ENCODE data around the gene EDAR.

Gene EDAR

DNA sequence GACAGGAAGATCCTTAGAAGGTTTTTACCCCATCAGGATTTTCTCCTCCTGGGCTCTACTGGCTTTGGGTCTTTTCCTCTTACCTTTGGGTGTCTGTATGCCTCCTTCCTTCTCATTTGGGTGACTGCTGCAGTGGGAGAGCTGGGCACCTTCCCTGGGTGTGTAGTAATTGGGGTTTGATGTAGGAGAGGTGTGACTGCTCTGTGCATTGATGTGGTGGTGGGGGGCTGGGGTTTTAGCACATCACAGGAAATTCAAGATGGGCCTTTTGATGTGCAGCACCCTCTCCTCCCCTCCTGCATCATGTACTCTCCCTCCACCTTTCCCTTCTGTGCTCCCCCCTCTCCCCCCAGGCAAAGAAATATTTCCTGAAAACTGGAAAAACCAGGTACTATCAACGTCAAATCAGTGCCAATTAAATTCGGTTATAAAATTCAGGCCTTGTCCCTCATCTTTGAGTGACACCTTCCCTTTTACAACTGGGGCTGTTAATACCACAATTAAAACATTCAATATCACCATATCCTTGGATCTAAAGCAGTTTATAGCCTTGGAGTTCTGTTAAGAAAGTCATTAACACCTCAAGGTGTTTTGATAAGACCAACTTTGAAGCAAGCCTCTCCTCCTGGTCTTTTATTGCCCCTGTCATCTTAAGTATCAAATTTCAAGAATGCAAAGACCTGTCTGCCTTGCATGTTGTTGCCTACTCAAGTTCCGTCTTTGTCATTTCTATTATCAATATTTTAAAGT, 23.3 kb downstream of the EDAR start:
- peak; percentile 59 for DNase-seq

DNA sequence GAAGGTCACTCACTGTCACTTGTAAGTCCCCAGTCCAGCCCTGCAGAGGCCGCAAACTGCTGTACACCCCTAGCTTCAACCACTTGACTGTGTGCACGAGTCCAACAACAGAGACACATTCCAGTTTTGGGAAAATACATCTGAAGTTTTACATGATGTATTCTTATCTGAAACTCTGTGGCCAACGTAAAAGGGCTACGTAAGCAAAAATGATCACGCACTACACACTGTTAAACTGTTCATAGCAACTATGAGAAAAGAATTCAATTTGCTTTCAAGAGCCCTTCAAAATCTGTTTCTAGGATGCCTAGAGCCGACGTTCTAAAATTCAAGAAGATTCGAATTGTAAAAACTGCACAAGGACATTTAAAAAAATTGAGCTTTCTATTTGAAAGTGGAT, 26.0 kb downstream of the EDAR start:
- no peak for DNase-seq

DNA sequence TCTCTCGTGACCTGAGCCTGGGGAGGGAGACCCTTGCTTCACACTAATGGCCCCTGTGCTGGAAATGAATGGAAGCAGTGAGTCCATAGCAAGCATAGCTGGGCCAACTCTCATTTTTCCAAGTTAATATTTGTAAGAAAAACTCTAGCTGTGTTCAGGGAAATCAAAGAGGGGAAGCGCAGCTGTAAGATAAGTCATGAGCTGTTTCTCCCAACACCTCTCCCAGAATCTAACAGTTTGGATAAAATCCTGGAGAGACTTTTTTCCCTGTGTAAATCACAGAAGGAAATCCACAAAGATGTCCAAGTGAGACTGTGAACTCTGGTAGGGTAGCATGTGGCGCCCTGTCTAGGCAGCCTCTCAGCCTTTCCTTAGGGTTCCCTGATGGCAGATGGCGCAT, 27.2 kb downstream of the EDAR start:
- DNase-seq = no peak

DNA sequence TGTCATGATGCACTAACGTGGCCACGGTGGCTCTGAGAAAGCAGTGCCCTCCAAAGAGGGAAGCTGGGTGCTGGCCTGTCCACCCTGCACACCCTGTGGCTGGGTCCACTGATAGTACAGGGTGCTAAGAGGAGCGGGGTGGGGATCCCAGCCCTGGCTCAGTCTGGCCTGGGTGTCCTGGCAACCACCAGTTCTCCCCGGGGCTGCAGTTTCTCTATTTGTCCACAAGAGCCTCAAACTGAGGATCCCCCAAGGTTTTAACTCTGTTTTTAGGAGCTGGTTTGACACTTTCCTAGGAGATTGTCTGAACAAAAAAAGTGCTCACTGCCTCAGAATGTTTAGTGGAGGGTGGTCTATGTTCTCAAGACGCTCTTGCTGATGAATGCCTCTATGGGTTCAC, 29.0 kb downstream of the EDAR start:
- no peak for DNase-seq

DNA sequence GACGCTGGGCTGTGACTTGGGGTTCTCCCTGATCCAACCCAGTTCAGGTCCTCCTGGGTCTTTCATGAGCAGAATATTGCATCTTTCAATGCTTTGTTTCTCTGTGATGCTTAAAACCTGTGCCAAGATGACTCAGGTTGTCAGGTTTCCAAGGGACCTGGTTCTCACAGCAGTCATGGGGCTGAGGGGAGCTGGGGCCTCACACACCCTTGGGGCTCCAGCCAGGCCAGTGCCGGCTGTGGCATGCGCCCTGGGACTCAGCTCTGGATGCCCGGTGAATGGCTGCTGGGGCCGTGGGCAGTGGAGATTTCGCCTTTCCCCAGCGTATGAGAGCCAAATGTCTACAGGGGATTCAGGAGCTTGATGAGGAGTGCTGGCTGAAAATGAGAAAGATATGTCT, 29.6 kb downstream of the EDAR start:
- no peak for DNase-seq

DNA sequence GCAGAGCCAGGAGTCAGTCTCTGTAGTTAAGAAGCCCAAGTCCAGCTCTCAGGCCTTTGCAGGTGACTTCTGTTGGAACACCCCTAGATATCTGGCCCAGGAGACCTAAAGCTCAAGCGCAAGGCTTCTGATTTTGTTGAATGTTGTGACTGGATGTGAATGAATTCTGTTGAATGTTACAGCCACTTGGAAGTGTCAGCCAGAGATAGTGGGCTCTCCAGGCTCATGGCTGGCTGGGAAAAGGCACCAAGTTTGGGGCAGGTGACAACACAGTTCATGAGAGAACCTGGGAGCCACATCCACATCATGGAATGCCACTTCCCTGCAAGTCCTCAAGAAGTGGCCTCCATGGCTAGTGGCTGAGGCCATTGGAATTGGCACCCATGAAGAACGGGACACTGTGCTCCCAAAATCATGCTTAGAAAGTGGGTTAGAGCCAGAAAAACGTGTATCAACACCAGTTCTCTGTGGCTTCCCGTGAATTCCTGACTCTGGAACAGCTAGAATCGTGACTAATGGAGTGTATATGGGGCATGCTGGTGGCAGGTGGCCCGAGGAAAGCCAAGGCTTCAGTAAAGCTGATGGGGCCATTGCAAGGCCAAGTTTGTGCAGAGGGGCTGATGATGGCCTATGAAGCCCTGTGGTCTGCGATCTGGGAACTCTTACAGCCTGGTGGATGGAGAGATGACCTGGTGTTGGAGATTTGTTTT, 30.2 kb downstream of the EDAR start:
- DNase-seq = no peak

DNA sequence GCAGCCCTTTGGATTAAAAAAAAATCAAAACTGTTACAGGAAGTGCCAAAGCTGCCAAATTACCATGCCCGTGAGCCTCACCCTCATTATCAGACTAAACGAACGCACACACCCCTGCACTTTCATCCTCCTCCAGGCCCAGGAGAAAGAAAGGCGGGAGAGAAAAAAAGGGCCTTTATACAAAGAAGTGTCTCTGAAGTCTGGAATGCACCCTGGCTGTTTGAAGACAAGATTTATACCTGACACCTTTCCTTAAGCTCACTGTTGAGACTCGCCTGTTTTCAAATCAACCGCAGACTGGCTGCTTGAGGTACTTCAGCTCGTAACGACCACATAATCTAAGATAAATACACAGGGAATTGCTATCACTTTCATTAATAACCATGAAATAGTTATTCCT, 31.0 kb downstream of the EDAR start:
- DNase-seq = peak; percentile 9

DNA sequence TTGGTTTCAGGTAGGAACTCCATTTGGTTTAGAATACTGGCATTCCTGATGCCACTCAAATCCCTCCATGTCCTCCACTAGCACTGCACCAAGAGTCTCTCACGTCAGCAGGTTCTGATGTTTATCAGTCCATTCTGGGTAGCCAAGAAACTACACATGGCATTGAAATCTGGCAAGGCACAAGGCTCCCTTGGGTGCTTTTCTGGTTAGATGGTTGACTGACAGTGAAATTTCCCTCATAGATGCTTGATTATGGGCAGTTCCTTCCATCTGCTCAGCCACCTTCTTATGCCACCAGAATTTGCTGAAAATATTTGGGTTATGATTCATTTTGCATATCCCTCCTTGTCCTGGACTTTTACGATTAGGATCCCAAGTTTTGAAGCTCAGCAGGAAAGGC, 32.6 kb downstream of the EDAR start:
- DNase-seq = no peak

DNA sequence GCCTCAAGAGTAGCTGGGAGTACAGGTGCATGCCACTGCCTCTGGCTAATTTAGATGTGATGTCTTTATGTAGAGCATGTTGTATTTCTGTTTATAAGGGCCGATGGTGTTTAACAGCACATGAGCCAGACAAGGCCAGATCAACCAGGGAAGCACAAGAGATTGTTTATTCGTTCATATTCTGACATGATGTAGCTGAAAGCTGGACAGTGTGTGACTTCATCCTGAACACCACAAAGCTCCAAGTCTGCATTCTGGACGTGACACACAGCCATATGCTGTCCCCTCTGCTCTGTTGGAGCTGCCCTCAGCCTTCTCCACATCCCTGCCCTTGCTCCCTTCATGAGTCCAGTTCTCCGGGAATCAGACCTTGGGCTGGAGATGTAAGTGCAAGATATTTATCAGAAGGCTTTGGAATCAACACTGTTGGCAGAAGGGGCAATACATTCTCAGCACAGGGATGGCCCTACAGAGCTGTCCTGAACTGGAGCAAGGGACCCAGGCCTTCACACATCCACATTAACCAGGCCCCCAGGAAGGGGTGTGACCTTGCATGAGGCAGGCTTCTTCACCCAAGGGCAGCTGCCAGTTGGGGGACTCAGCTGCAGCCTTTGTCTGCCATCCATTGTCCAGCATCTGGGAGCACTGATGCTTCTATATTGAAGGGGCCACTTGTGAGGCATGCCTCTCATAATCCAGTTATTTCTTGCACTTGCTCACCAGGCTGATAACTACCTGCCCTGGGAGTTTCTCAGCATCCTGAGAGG, 38.5 kb downstream of the EDAR start:
- DNase-seq = no peak

DNA sequence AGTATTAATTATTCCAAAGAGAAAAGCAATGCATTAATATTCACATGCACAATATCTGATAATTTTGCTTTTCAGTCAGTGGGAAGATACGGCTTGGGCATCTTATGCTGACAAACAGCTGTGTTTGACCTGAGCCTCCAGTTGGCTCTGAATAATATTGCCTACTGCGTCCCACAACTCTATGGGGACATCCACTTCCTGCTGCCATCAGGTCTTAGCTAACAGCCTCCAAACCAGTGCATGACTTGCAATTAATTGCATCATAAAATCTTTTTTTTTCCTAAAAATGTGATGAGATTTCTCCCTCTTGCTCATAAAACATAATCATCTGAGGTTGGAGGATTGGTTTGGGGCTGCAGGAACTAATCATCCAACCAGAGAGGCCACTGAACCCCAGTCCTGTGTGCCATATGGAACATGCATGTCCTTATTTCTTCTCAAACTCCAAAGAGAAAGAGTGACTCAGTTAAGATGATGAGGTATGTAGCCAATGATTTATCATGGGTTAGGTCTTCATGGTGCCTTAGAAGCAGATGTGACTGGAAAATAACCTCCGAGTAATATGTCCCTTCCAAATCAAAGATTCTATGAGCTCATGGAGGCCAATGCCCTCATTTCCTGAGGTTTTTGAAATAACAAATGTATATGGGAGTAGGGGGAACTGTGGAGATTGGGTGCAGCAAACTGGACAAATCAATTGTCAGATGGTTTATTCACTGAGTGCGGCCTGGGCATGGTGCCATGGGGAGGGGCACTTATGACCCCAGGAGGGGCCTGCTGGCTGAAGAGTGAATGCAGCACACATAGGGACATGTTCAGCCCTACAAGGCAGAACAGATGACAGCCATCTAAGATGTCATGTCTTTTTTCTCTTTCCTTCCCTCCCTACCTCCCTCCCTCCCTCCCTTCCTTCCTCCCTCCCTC, 39.4 kb downstream of the EDAR start:
- DNase-seq = no peak

DNA sequence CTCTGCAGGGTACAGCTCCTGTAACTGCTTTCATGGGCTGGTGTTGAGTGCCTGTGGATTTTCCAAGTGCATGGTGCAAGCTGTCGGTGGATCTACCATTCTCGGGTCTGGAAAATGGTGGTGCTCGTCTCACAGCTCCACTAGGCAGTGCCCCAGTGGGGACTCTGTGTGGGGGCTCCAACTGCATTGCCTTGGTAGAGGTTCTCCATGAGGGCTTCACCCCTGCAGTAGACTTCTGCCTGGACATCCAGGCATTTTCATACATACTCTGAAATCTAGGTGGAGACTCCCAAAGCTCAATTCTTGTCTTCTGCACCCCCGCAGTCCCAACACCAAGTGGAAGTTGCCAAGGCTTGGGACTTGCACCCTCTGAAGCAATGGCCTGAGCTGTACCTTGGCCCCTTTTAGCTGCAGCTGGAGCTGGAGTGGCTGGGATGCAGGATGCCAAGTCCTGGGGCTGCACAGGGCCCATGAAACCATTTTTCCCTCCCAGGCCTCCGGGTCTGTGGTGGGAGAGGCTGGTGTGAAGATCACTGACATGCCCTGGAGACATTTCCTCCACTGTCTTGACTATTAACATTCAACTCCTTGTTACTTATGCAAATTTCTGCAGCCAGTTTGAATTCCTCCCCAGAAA, 41.6 kb downstream of the EDAR start:
- no peak for DNase-seq

DNA sequence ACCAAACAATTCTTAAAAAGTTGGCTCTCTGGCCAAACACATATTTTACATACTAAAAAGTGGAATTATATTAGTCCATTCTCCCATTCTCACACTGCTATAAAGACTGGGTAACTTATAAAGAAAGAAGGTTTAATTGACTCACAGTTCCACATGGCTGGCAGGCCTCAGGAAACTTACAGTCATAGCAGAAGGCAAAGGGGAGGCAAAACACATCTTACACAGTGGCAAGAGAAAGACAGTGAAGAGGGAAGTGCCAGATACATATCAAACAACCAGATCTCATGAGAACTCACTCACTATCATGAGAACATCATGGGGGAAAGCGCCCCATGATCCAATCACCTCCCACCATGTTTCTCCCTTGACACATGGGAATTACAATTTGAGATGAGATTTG, 42.6 kb downstream of the EDAR start:
- DNase-seq = no peak

DNA sequence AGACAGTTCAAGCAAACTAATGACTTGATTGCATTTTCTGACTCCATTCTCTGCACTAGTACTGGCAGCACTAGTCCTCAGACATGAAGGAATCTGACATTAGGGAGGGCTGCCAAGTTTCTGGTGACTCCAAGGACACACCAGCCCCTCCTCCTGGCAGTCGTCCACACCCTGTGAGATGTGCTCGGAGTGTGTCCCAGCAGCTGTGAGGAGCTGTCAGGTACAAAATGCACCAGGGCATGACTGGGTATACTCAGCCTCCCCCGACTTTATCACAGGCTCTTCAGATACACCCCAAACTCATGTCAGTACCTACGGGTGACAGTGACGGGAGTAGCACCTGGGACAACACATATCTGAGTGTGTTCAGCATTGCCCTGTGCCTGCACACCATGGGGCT, 43.1 kb downstream of the EDAR start:
- no peak for DNase-seq

DNA sequence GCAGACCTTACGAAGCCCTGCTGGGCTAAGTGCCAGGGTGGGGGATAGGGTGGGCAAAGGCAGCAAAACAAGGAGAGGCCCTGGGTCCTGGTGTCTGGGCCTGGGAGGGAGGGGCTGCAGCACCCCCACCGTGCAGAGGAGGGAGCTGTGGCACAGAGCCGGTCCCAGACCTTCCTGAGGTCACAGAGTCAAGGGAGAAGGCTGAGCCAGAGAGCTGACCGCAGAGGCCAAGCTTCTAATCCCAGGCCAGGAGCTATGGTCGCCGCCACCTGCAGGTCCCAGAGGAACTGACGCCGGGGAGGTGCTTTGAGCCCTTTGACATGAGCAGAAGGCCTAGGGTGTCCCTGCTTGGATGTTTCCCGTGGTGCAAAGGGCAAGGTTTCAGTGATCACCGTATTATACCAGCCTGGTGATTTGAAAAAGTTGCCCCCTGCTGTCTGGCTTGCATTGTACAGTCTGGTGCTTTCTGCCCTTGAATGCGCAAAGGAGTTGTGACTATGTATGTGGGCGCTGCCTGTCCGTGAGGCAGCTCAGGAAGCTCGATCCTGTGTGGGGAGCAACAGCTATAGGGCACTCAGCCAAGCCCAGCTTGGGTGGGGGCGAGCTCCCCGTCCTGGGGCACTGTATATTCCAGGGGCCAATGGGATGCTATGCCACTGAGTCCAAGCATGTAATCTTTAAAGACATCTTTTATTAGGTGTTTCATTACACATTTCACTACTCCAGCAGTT, 44.3 kb downstream of the EDAR start:
- DNase-seq = no peak

DNA sequence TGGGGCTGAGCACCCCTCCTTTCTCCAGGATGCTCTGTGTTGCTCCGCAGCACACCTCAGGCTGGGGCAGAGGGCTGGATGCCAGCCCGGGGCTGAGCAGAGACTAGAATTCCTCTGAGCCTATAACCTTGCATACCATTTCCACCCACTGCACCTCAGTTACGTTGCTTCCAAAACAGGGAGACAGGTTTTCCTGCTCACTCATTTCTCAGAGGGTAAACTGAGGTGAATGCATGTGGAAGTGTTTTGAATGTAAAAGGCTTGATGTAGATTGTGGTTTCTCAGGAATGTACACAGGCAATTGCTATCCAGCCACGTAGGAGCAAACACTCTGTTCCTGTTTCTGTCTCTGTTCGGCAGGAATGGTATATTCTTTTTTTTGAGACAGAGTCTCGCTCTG, 45.3 kb downstream of the EDAR start:
- DNase-seq = no peak

DNA sequence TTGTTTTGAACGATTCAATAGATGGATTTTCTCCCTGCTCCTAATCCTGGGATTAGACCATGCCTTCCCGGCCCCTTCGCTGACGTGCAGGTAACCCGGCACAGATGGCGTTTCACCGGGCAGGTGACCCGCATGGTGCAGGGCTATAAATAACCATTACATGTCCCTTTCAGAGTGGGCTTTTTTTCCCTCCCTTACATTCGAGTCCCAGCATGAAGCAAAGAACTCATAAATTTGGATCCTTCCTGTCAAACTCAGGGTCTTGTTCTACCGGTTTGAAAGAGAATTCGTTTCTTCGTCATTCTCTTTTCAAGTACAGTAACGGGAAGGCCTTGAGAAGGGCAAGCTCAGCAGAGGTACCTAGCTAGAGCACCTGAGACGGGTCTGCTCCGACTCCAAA, 46.1 kb downstream of the EDAR start:
- DNase-seq = no peak

DNA sequence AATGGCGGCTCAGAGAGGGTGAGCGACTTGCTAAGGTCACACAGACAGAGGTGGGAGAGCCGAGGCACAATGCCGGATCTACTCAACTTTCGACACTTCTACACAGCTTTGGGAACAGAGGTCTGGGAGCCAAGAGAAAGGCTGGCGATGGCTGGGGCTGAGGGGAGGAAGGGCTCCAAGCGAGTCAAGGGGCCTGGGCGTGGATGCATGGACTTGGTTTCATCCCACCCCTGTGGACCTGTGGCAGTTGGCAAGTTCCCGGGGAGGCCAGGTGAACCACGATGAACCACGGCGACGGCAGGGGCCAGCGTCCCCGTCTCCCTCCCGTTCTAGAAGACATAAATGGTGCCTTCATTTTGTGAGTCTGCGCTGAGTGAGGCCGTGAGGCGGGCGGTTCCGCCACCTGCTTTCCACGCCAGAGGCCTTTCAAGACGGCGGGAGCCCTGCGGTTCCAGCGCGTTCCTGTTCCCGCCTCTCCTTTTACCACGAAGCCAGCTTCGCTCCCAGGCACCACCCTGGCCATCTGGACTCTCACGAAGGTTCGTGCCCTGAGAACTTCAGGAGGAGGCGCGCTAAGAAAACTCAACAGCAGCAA, 46.7 kb downstream of the EDAR start:
- DNase-seq = no peak

DNA sequence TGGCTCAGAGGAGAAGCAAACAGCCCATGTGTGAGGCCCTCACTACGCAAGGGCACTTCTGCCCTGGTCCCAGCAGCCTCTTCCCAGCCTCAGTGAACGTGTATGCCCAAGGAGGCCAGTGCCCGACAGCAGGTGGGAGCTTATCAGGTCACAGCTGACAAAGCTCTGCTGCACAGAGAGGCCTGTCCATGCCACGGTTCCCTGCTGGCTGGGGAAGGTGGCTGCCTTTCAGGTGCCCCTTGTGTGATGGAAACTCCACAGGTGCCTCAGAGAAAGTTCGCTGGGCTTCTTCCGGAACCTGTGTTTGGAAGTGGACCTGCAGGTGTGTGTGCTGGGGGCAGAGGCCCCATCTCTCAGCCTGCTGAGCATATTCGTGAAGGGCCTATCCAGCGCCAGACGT, 47.3 kb downstream of the EDAR start:
- no peak for DNase-seq

DNA sequence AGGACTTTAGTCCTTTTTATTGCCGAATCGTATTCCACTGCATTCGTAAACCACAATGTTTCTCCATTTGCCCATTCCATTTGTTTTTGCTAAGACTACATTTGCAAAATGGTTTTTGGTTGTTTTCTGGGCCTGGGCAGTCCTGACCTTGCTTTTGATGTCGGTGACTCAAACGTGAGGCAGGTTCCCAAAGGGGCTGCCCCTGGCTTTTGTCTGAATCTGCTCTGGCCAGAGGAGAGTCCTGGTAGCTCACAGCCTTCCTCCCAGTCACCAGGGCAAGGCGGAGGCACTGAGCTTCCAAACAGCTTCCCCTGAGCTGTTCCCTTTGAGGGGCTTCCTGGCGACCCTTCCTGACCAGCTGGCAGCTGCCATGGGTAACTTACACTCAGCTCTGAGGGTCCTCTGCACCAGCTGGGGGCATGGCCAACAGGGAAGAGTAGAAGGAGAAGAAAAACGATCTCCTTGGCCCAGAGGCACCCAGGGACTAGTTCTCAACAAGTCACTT, 47.8 kb downstream of the EDAR start:
- no peak for DNase-seq

DNA sequence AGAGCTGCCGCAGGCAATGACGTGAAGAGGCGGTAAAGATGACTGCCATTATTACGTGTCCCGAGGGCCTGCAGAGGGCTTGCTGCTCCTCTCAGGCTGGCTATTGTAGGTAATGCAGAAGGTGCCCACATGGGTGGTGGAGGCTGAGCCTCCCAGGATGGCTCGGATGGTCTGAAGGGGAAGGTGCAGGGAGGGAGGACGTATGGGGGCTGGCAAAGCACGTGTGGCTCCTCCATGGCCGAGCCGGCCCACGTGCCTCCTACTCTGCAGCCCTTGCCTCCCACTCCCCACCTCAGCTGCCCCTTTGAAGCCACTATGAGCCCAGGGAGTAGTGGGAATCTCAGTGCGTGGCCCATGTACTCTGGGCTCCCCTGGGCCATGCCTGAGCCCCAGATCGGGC, 48.9 kb downstream of the EDAR start:
- no peak for DNase-seq

DNA sequence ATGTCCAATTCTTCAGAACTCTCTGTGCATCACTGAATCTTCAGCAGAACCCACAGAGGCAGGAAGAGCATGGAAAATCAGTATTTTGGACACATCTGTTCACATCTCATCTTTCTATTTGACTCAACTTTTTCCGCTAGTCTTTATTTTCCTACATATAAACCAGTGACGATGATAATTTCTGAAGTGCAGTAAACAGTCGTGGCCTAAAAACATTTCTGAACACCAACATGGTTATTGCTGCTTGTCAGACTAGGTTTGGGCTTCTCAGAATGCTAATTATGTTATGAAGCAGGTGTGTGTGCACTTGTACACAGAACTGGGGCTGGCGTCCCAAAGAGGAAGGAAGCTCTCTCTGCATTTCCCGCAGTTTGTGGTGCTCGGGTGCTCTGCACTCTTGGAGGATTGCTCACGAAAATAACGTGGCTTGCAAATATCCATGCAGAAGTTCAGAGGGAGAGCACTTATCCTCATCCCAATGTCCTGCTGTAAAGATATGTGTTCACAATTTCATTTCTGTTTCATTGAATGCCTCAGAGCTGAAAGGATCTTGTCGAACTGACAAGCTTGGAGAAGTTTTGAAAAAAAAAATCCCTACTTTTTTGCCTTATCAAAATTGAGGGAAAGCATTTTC, 50.8 kb downstream of the EDAR start:
- DNase-seq = no peak
